Sigmoid colon (tissue), 7 donors: ENCODE data around the gene ACBD6. TPM values are rescaled to one million over a fixed set of nuclear protein-coding genes. Genes with fewer than 3 reads are reported as not detected.

Experiments used
- DNase-seq: peaks from one replicate; pipeline ENCODE4 v3.0.0-alpha.2; 2019
- H3K27ac ChIP-seq, 4 donors: fragments of 200-600 bp; sonication (generic); one replicate each; pipeline ENCODE4 v1.5.1; 2016 to 2019; ENCODE audit warnings: mild to moderate bottlenecking in 1 of 4
- H3K27me3 ChIP-seq, 3 donors: fragments of 200-600 bp; sonication (generic); one replicate each; pipeline ENCODE4 v1.5.1; 2019; ENCODE audit warnings: mild to moderate bottlenecking in 1 of 3
- H3K36me3 ChIP-seq, 4 donors: fragments of 200-600 bp; sonication (generic); one replicate each; pipeline ENCODE4 v1.5.1; 2016 to 2019
- H3K4me1 ChIP-seq, 4 donors: fragments of 200-600 bp; sonication (generic); one replicate each; pipeline ENCODE4 v1.5.1; 2017 to 2019
- H3K4me3 ChIP-seq, 4 donors: fragments of 200-600 bp; sonication (generic); one replicate each; pipeline ENCODE4 v1.5.1; 2017 to 2019; ENCODE audit warnings: mild to moderate bottlenecking in 2 of 4, moderate library complexity in 1 of 4
- H3K9me3 ChIP-seq, 4 donors: fragments of 200-600 bp in 3 of 4; sonication (generic) in 3 of 4; one replicate each; pipeline versions ENCODE4 v1.5.1 to v1.6.1; 2013 to 2019
- EP300 ChIP-seq, 4 donors: sonication (generic); formaldehyde crosslinking; IDR thresholded peaks; one replicate each; pipeline ENCODE4 v1.6.1; 2017; ENCODE audit warnings: antibody characterized with exemption in 4 of 4
- POLR2A ChIP-seq, 2 donors: fragments of 450-650 bp; IDR thresholded peaks; one replicate each; pipeline ENCODE4 v1.6.1; 2016; ENCODE audit warnings: antibody characterized with exemption in 2 of 2, mild to moderate bottlenecking in 2 of 2, moderate library complexity in 2 of 2
- POLR2AphosphoS5 ChIP-seq, 4 donors: sonication (generic); formaldehyde crosslinking; IDR thresholded peaks; one replicate each; pipeline ENCODE4 v1.6.1; 2017; ENCODE audit warnings: antibody characterized with exemption in 4 of 4
- WGBS, 2 donors: extraction: QIAGEN DNeasy Blood & Tissue Kit; methylation state at CpG; one replicate each; pipeline ENCODE4 v1.1.7; 2013; 5-methylcytosine and 5-hydroxymethylcytosine counted together
- intact Hi-C: fragments of 100-400 bp; cut with DNase I; formaldehyde crosslinking; loops from one replicate; pipeline ENCODE4 v1.15.1; 2023
- polyA plus RNA-seq, 3 donors: library from polyadenylated mRNA; stranded (reverse); fragments of 200-250 nt; gene quantifications; one replicate each; pipeline ENCODE4 v1.2.3, GENCODE V29; 2013
- total RNA-seq, 4 donors: library from RNA; depleted of rRNA; stranded (reverse); fragments of >200 nt; gene quantifications; one replicate each; pipeline ENCODE4 v1.1.0, GENCODE V29; 2016
- TF ChIP-seq, protein P1 (sequence below), 4 experiments: fragments of 450-650 bp in 3 of 4; fragments of 200-600 bp in 1 of 4; IDR thresholded peaks; one replicate each; pipeline ENCODE4 v1.5.1; 2016 to 2019; ENCODE audit warnings: antibody characterized with exemption in 4 of 4, mild to moderate bottlenecking in 3 of 4, moderate library complexity in 2 of 4
- donor health status: healthy with polysubstance abuse.
- donor health status: Bipolar disorder and iron deficiency.
- donor health status: healthy.

The ACBD6 gene
- total and polyA plus RNA-seq, 7 donors = 11.4 to 40.8 (median 35.5) TPM

DNA sequence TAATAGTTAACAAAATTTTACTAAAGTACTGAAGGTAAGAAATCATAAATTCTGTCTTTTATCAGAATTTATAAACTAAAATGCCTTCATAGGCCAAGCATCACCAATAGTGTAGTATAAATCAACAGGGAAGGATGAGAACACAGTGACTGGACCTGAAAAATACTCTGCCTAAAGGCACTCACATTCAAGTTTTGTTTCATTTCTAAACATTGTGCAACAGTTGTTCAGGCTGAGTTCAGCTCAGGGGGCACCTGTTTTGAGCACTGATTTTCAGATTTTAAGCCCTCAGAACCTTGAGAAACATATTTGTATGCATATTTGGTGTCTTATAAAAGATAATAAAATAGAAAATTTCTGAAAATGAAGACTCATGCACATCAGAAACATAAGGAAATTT, 12.4 kb downstream of the ACBD6 start:
- Histone ChIP-seq H3K4me3 (no peak overlapping the region), H3K4me1 (no peaks in the 10 kb centered on the region), H3K9me3 (no peaks in the 10 kb centered on the region), H3K36me3 (peaks cover 0 to 56% (median 0%) of the 10 kb centered on the region in 4 donors), H3K27me3 (no peaks in the 10 kb centered on the region), H3K27ac (no peak overlapping the region)
- DNase-seq = no peak
- TF ChIP-seq POLR2A (IDR thresholded peaks at IDR 0.05) (no peak), POLR2AphosphoS5 (IDR thresholded peaks at IDR 0.05) (no peak), EP300 (IDR thresholded peaks at IDR 0.05) (no peak)
- TF ChIP-seq, protein P1, sequence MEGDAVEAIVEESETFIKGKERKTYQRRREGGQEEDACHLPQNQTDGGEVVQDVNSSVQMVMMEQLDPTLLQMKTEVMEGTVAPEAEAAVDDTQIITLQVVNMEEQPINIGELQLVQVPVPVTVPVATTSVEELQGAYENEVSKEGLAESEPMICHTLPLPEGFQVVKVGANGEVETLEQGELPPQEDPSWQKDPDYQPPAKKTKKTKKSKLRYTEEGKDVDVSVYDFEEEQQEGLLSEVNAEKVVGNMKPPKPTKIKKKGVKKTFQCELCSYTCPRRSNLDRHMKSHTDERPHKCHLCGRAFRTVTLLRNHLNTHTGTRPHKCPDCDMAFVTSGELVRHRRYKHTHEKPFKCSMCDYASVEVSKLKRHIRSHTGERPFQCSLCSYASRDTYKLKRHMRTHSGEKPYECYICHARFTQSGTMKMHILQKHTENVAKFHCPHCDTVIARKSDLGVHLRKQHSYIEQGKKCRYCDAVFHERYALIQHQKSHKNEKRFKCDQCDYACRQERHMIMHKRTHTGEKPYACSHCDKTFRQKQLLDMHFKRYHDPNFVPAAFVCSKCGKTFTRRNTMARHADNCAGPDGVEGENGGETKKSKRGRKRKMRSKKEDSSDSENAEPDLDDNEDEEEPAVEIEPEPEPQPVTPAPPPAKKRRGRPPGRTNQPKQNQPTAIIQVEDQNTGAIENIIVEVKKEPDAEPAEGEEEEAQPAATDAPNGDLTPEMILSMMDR (IDR thresholded peaks at IDR 0.05) = no peak
- intact Hi-C loops = no loop called here

DNA sequence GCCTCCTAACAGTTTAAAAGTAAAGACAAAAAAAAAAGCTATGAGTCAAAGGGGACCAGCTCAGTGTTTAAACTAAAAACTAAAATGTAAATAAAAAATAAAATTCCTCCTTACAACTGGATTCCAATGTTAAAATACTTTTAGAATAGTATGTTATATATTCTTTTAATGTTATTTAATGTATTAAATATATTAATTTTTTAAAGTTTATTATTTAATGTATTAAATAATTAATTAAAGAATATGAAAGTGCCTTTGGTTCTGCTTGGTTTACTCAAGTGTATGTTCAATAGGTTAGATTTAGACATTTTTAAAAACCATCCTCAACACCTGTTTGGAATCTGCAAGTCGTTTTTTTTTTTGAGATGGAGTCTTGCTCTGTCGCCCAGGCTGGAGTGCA, 13.1 kb downstream of the ACBD6 start:
- H3K4me1 ChIP-seq = no peaks in the 10 kb centered on the region
- WGBS, 2 donors = 86 to 93% methylated on average over 2 of the region's 2 CpGs
- H3K9me3 ChIP-seq = no peaks in the 10 kb centered on the region
- H3K27me3 ChIP-seq = no peaks in the 10 kb centered on the region
- intact Hi-C loops = no loop called here
- no peak overlapping the region for H3K27ac ChIP-seq
- no peak overlapping the region for H3K4me3 ChIP-seq
- H3K36me3 ChIP-seq = peaks cover 0 to 59% (median 0%) of the 10 kb centered on the region in 4 donors
- TF ChIP-seq EP300 (IDR thresholded peaks at IDR 0.05) (no peak), POLR2A (IDR thresholded peaks at IDR 0.05) (no peak), POLR2AphosphoS5 (IDR thresholded peaks at IDR 0.05) (no peak)
- TF ChIP-seq, protein P1 (IDR thresholded peaks at IDR 0.05) = no peak
- no peak for DNase-seq

DNA sequence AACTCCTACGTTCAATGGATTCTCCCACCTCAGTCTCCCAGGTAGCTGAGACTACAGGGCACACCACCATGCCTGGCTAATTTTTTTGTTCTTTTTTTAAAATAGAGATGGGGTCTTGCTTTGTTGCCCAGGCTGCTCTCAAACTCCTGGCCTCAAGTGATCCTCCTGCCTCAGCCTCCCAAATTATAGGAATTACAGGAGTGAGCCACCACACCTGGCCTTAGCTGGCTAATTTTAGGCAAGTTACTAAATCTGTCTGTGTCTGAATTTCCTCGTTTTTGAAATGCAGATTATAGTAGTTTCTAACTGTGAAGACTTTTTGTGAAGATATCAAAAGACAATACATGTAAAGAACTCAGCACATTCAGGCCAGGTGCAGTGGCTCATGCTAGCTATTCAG, 13.7 kb downstream of the ACBD6 start:
- intact Hi-C loops = no loop called here
- no peak for TF ChIP-seq POLR2A (IDR thresholded peaks at IDR 0.05)
- no peak for TF ChIP-seq EP300 (IDR thresholded peaks at IDR 0.05)
- TF ChIP-seq, protein P1 (IDR thresholded peaks at IDR 0.05) = no peak
- no peak for TF ChIP-seq POLR2AphosphoS5 (IDR thresholded peaks at IDR 0.05)
- Histone ChIP-seq H3K9me3 (no peaks in the 10 kb centered on the region), H3K27me3 (no peaks in the 10 kb centered on the region), H3K27ac (no peak overlapping the region), H3K4me3 (no peak overlapping the region), H3K36me3 (peaks cover 0 to 59% (median 0%) of the 10 kb centered on the region in 4 donors), H3K4me1 (no peaks in the 10 kb centered on the region)
- no peak for DNase-seq
- WGBS, 2 donors = 87 to 90% methylated on average over 2 of the region's 2 CpGs

DNA sequence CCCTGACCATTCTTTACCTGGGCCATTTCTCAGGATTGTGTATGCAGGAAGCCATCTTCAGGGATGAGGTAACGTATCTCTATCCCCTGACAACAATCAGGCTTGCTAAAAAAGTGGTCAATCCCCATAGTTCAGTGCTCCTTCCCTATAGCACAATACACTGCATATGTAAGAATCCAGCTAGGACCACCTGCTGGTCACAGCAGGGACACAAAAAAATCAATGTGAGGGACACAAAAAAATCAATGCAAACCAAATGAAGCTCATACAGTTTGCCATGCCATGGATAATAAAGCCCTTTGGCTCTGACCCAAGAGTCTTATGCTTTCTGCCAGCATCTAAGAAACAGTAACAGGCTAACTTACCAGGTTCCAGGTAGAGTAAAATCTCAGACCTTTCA, 16.3 kb downstream of the ACBD6 start:
- Histone ChIP-seq H3K4me1 (no peaks in the 10 kb centered on the region), H3K36me3 (peaks cover 0 to 45% (median 0%) of the 10 kb centered on the region in 4 donors), H3K4me3 (no peak overlapping the region), H3K9me3 (no peaks in the 10 kb centered on the region), H3K27ac (no peak overlapping the region), H3K27me3 (no peaks in the 10 kb centered on the region)
- no peak for DNase-seq
- WGBS, 2 donors = 94 to 97% methylated on average over 1 of the region's 1 CpG
- intact Hi-C loops = no loop called here
- TF ChIP-seq POLR2AphosphoS5 (IDR thresholded peaks at IDR 0.05) = no peak
- TF ChIP-seq EP300 (IDR thresholded peaks at IDR 0.05) = no peak
- TF ChIP-seq, protein P1 (IDR thresholded peaks at IDR 0.05) = no peak
- TF ChIP-seq POLR2A (IDR thresholded peaks at IDR 0.05) = no peak

DNA sequence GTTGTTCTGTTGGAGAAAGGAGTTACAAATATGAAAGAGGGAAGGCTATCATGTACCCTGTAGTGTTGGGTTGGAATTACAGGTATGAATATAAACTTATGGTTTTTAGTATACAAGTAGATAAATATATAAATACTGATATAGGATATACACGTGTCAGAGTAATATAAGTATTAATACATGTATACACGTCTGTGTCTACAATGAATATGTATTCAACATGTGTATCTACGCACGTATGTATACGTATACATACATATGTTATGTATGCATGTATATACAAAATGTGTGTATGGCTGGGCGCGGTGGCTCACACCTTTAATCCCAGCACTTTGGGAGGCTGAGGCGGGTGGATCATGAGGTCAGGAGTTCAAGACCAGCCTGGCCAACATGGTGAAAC, 17.9 kb downstream of the ACBD6 start:
- TF ChIP-seq POLR2AphosphoS5 (IDR thresholded peaks at IDR 0.05) = no peak
- no peak for TF ChIP-seq EP300 (IDR thresholded peaks at IDR 0.05)
- TF ChIP-seq, protein P1 (IDR thresholded peaks at IDR 0.05) = no peak
- TF ChIP-seq POLR2A (IDR thresholded peaks at IDR 0.05) = no peak
- Histone ChIP-seq H3K4me1 (no peaks in the 10 kb centered on the region), H3K27ac (no peak overlapping the region), H3K27me3 (no peaks in the 10 kb centered on the region), H3K36me3 (peaks cover 0 to 43% (median 2%) of the 10 kb centered on the region in 4 donors), H3K9me3 (no peaks in the 10 kb centered on the region), H3K4me3 (no peak overlapping the region)
- DNase-seq = no peak
- intact Hi-C loops = loop anchor here (5.0 kb wide), 2 partner anchors 232 to 297 kb away; no protein-coding TSS in a partner anchor
- whole genome bisulfite sequencing, 2 donors = 93 to 96% methylated on average over 8 of the region's 8 CpGs
